A673 (cell line): ENCODE measurements around the gene ZBED2.

Source experiments
- CTCF ChIP-seq: fragments of 300-800, 200-600 bp; sonication (generic); conservative IDR thresholded peaks from 2 replicates; pipeline ENCODE4 v1.5.1; 2017; ENCODE audit warnings: low read depth, mild to moderate bottlenecking, antibody characterized with exemption, low read length, moderate library complexity, mixed read lengths
- EZH2 ChIP-seq: fragments of 200-600 bp; sonication (generic); IDR thresholded peaks from 2 replicates; pipeline ENCODE4 v1.6.1; 2017; ENCODE audit warnings: borderline replicate concordance, low read depth, mild to moderate bottlenecking, mixed read lengths, antibody characterized with exemption, low read length; ENCODE audit not compliant: poor library complexity, severe bottlenecking

- TF ChIP-seq CTCF (no peak), EZH2 (no peak)
Observed at GRCh38 chr3:111609700-111610099, 14.6 kb upstream of the ZBED2 start.
